Choroid plexus epithelial cell (primary cell): Measurements from ENCODE around the gene NAPA.

Source experiments
- DNase-seq: peaks from one replicate; pipeline ENCODE4 v3.0.0-alpha.2; 2010; ENCODE audit warnings: low read depth
- H3K4me3 ChIP-seq: 2 replicates; pipeline ENCODE4 v1.5.1; 2011; ENCODE audit warnings: low read depth, mild to moderate bottlenecking, control low read depth, low read length, moderate library complexity
- CTCF ChIP-seq: conservative IDR thresholded peaks from 2 replicates; pipeline ENCODE4 v1.5.1; 2011; ENCODE audit warnings: low read depth, mild to moderate bottlenecking, control low read depth, inconsistent platforms, low read length, moderate library complexity

NAPA gene

GRCh38 chr19:47470447-47471195 lies 44.2 kb downstream of the NAPA start:
- DNase-seq = no peak
- no peak overlapping the region for H3K4me3 ChIP-seq
- no peak for TF ChIP-seq CTCF

DNA sequence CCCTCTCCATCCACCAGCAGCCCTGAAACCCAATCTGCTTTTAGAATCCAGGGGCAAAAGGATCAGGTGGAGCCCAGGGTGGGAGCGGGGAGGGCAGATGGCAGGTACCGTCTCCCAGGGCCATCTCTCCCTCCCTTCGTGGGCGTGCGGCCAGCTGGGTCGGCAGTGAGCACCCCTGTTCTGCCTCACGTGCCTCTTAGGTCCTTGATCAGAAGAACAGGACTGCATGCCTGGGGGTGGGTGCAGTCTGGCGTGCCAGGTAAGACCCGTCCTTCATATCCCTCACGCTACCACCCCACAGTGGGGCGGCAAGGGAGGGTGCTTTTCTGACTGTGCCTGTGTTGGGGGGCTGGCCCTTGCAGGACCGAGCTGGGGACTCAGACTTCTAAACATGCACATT lies 45.1 kb downstream of the NAPA start:
- no peak overlapping the region for H3K4me3 ChIP-seq
- TF ChIP-seq CTCF = no peak
- no peak for DNase-seq

DNA sequence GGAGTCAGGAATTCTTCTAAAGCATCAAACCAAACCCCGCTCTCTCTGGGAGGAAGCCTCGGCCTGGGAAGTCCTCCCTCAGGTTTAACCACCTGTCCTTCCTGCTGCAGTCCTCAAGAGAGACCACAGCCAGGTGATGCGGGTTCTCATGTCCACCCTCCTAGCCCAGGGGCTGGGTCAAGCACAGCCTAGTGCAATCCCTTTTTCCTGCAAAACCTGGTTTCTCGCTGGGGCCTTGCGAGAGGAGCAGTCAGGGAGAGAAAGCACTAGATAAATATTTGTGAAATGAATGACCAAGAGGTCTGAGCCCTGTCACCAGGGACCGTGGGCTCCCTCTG lies 45.5 kb downstream of the NAPA start:
- no peak for DNase-seq
- no peak overlapping the region for H3K4me3 ChIP-seq
- no peak for TF ChIP-seq CTCF

DNA sequence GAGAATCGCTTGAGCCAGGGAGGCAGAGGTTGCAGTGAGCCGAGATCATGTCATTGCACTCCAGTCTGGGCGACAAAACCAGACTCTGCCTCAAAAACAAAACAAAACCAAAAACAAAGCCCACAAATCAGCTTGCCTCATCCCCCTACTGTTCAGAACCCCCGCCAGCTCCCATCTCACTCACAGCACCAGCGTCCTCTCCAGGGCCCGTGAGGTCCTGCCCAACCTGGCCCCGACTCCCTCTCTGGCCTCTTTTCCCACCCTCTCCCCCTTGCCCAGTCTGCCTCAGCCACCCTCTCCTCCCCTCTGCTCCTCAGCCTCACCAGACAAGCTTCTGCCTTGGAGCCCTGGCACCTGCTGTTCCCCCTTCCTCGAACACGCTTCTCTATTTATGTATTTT lies 46.9 kb downstream of the NAPA start:
- DNase-seq = no peak
- H3K4me3 ChIP-seq = no peak overlapping the region
- TF ChIP-seq CTCF = no peak

- DNase-seq = no peak
- no peak overlapping the region for H3K4me3 ChIP-seq
- TF ChIP-seq CTCF = no peak
Measured at GRCh38 chr19:47465957-47466356, 48.9 kb downstream of the NAPA start.

DNA sequence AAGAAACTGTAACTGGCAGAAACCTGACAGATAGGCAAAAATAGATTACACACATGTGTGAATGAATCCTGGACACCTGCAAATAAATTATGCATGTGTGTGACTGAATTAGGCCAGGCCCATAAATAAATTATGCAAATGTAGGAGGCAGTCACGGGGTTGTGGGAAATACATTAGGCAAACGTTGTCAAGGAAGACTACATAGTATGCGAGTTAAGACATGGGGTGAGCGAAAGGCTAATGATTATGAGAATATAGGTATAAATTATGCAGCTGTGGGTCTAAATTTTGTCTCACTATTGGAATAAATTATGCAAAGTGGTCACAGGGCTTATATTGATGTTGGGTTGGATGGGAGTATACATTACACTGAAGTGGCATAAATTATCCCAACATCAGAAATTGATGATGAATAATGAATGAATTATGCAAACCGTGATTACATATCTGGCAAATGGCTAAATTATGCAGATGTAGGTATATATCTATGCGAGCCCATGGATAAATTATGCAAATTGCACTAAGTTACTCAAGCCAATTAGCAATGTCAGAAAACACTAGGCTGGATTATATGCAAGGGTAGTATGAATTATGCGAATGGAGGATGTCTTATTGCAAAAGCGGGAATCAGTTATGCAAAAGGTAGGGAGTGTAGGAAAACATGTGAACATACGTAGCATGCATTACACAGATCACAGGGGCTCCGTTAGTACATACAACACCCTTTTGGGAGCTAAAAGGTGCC lies 50.0 kb downstream of the NAPA start:
- no peak for TF ChIP-seq CTCF
- no peak for DNase-seq
- no peak overlapping the region for H3K4me3 ChIP-seq

- no peak for TF ChIP-seq CTCF
- H3K4me3 ChIP-seq = no peak overlapping the region
- DNase-seq = no peak
Measured at GRCh38 chr19:47461876-47462275, 53.0 kb downstream of the NAPA start.
